ENCODE measurements around the gene CSNK2A2.

CSNK2A2 gene

DNA sequence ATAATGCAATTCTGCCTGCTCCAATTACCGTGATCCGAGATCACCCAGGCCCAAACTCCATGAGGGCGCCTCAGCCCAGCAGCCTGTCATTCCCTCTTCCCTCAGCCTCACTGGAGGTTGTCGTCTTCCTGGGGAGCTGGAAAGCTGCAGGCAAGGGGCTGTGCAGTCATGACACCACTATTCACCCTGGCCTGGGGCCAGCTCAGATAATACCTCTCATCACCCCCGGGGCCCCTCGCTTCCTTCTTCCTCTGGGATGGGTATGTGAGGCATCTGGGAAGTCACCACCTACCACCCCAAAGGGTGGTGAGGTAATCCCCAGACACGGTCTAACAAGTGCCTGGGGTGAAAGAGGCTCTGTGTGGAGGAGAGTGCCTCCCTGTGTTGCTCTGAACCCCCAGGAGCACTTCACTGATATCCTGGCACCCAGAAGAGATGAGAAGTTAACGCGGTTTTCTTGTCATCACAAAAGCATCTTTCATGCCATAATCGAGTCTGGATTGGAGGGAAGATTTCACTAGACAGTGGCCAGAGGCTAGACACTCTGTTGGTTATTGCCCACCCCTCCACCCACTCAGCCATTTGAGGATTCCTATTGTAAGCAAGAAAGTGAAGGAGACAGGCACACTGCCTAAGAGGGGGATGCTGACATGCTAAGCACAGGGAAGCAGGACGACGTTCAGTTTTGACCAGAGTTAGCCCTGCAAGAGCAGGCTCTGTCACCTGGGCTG is 87.2 kb downstream of the CSNK2A2 start:
- no peak for DNase-seq (ENCODE audit: low read depth in 2 of 2)

DNA sequence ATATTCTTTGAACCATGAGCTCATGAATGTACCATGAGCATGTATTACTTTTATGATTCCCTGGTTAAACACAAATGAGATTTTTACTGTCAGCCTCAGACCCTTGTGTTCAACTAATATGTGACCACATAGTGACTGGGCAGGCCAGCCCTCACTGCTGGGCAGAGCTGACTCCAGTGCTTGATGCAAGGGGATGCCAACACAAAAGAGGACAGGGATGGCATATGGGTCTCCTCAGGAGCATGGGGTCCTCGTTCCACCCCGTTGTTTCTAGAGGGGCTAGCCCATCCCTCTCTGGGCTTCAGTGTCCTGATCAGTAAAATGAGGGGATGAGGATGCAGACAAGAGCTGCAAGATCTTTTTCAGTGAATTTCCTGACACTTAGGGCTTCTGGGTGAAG is 88.0 kb downstream of the CSNK2A2 start:
- DNase-seq (ENCODE audit: low read depth in 2 of 2): no peak

DNA sequence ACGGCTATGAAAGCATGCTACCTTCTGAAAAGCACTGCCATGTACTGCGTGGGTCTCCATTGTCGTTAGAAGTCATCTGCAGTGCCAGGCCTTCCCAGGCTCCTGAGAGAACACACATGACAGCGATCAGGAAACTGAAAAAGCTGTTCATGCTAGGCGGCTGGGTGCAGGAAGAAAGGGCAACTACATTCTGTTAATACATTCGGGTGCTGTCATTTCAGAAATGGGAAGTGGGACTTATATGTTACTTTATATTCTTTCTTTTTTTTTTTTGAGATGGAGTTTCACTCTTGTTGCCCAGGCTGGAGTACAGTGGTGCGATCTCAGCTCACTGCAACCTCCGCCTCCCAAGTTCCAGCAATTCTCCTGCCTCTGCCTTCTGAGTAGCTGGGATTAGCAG is 88.6 kb downstream of the CSNK2A2 start:
- DNase-seq (ENCODE audit: low read depth in 2 of 2): no peak

All from activated CD8-positive, alpha-beta memory T cell treated with anti-CD3 and anti-CD28 coated beads for 4 hours (primary cell).